ENCODE data around the gene NBAS.
"Not testable (repeated sequence)": the region's sequence is repeated elsewhere in the genome, so short reads cannot be mapped to it uniquely, and the experiment has no call there.

The NBAS gene

DNA sequence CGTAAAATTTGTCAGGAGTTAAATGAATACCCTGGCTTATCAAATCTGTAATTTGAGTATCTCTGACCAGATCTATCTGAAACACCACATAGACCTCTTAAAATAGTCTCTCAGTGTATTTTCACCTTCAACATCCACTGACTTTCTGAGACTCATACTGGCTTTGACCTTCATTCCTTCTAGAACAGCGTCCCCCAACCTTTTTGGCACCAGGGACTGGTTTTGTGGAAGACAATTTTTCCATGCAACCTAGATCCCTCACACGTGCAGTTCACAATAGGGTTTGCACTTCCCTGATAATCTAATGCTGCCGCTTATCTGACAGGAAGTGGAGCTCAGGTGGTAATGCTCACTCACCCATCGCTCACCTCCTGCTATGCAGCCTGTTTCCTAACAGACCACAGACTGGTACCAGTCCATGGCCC is 3.2 kb downstream of the NBAS start:
- DNase-seq = no peak

DNA sequence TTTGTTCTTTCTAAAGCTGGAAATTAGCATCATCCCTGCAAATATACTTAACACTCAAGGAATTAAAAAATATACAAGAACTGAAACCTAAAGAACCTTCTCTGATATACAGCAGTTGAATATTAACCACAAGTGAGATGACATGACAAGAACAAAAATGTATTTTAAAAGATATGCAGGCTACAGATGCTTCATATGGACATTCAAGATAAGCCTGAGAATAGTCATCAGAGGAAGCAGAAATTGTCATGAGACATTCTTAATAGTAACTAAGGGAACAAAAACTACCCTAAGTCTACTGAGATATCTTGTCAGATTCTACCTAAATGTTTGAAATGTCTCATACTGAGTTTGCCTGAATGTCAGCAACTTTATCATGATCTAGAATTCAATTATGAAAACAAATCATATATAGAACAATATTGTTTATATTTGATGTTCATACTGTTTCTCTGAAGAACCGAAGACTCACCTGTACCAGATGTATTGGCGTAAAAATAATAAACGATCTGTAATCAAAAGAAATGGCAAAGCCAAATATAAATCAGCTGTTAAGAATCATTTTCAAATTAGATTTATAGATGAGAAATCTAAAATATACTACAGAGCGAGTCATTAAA is 4.7 kb downstream of the NBAS start:
- DNase-seq = no peak

DNA sequence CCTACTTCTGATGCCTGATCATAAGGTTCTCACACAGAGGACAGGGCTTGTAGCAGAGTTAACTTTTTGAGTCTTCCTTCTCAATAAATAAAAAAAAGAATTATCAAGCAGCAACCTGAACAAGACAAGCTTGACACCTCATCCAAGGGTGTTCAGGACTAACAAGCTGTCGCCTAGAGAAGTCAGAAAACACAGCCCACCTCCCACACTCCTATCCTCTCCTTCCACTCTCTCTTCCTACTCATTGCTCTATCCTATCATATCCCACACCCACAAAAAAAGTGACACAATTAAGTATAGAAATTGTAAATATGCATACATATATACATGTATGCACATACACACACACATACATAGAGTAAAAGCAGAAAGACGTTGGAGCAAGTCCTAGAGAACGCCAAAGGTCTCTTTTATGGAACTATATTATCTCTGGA is 5.4 kb downstream of the NBAS start:
- no peak for DNase-seq

DNA sequence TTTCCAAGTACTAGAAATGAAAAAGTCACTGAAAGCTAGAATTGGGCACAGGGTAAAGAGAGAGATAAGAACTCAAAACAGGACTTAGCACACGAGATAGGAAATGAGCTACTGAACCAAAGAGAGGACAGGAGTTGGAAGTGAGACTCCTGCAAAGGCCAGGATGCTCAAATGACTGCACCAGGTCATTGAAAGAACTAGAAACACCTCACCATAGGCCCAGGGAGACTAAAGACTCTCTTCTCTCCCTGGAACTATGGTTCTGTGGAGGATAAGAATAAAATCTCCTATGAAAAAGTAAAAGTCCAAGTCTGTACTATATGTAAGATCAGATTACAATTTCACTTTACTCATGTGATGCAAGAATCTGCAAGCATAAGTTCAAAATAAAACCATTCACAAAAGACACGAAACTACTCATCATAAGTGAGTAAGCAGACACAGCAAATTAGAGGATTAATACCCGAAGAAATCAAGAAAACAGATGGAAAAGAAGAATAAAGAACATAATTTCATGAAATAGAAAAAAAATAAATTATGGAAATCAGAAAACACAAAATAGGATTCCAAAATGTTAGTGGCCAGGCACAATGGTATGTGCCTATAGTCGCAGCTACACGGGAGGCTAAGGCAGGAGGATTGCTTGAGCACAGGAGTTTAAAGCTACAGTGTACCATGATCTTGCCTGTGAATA is 6.5 kb downstream of the NBAS start:
- no peak for DNase-seq

DNA sequence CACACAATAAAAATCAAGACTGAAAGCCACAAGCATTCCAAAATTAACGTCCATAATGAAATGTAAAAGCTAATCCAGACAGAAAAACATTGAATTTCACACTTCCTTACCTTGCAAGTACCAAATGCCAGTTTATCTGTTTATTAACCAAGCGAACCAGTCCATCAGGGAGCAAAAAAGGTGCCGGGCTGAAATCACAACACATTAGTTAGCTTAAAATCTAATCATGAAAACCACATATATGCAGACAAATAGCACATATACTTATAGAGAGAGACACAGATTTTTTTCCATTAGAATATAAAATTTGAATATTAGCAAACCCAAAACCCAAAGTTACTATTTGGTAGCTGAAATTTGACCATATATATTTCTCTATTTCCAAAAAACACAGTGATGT is 7.2 kb downstream of the NBAS start:
- DNase-seq = no peak

DNA sequence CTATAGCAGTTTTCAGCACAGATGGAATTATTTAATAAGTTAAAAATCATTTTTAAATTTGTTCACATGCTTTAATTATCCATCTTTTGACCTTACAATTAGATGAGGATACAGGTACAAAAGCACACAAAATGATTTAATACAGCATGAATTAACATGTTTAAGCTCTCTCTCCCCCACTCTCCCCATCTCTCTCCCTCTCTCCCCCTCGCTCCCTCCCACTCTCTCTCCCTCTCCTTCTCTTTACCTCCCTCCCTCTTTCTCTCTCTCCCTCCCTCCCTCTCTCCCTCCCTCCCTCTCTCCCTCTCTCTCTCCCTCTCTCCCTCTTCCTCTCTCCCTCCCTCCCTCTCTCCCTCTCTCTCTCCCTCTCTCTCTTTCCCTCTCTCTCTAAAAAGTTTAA is 7.6 kb downstream of the NBAS start:
- DNase-seq = no peak

DNA sequence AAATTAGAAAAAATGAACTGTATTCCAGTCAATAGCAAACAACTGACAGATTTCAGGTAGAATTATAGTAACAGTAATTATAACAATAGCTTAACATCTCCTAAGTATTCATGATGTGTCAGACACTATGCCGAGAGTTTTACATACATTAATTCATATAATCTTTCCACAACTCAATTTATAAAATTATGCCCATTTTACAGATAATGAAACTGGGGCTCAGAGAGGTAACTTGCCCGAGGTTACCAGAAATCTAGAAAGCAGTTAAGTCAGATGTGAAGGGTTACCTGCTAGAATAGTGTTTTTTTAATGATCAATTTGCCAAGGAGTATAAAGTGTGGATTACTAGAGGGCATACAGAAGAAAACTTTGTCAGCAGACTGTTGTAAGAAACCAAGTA is 12.2 kb downstream of the NBAS start:
- DNase-seq = no peak

DNA sequence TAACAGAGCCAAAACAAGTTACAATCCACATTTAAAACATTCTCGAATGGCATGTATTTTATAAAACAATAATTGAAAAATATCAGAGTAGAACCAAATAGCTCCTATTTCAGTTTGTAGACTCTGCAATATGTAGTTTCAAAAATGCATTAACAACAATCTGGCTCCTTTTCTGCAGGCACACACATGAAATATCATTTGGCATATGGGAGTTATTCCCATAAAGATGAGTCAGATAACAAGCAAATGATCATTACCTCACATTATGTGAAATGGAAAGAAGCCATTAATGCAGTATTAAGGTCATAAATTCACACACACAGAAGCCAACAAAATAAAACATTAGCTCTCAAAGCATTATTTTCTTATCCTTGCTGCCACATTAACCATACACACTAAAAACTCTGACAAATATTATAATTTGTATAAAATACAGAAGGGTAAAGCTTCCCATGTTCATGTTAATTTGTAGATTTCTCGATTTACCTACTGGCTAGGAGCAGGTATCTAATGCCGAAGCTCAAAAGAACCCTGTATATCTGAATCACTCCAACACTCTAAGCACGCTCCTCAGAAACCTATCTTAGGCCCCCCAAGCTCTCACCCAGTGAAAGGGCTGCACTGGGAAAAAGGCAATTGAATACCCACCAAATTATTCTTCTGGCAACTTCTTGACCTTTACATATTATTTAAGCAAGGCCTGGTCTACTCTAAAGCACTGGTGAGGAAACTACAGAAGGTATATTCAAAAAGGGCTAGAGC is 13.8 kb downstream of the NBAS start:
- no peak for DNase-seq

DNA sequence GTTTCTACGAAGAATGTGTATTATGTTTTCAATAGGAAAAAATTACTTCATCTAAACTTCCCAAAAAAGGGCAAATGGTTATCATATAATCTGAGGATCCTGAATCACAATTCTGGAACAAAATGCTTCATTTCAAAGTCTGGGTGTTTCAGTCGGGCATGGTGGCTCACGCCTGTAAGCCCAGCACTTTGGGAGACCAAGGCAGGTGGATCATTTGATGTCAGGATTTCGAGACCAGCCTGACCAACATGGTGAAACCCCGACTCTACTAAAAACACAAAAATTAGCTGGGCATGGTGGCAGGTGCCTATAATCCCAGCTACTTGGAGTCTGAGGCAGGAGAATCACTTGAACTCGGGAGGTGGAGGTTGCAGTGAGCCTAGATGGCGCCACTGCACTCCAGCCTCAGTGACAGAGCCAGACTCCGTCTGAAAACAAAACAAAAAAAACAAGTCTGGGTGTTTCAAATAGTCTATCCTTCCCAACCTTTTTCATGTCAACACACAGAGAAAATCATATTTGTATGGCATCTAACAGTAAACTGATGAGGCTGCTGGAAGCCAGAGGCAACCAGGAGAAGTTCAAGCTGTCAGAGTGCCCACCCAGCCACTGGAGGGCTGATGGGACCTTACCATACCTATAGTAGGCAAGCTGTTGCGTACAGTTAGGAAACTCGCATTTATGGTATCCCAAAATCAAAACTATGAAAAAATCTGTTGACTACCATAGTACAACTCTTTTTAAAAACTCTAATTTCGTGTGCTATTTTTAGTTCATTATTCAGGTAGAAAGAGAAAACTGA is 14.6 kb downstream of the NBAS start:
- peak in 1 of 2 experiments; percentile 3 for DNase-seq

DNA sequence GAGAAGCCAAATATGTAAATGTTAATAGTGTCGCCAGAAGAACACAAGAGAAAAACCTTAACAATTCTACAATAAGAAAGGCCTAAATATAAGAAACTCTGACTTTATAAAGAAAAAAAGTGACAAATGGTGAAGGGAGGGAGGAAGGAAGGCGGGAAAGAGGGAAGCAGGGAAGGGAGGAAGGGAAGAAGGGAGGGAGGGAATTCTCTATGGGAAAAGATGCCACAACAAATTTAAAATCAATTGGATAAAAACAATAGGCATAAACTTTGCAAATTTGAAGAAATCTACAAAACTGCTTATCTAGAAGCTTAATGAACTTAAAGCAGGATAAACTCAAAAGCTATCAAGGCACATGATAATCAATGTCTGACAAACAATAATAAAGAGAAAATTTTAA is 16.9 kb downstream of the NBAS start:
- DNase-seq = no peak

DNA sequence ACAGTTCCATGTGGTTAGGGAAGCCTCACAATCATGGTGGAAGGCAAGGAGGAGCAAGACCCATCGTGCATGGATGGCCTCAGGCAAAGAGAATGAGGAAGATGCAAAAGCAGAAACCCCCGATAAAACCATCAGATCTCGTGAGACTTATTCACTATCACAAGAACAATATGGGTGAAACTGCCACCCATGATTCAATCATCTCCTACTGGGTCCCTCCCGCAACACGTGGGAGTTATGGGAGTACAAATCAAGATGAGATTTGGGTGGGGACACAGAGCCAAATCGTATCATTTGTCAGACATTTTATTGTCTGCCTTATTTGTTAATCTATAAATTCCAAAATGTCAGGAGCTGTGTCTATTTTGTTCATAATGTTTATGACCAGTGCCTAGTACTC is 17.6 kb downstream of the NBAS start:
- no peak for DNase-seq

DNA sequence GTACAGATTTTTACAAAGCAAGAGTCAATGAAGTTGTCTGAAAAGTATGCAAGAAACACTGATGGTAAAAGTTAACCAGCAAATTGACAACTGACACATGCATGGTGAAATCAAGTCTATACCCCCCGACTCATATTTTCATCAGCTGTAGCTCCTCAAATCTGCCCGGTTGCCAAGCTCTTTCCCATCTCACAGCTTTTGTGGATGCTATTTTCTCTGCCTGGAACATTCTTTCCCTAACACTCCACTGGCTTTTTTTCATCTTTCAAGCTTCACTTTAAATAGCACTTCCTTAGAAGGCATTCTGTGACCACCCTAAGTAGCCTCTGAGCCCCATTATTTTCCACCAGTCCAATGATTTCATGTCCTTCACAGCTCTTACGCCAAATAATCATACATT is 18.1 kb downstream of the NBAS start:
- DNase-seq = no peak

DNA sequence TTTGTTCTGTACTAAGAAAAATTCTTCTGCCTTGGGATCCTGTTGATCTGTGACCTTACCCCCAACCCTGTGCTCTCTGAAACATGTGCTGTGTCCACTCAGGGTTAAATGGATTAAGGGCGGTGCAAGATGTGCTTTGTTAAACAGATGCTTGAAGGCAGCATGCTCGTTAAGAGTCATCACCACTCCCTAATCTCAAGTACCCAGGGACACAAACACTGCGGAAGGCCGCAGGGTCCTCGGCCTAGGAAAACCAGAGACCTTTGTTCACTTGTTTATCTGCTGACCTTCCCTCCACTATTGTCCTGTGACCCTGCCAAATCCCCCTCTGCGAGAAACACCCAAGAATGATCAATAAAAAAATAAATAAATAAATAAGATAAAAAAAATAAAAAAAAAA is 18.9 kb downstream of the NBAS start:
- DNase-seq = not testable (repeated sequence)

DNA sequence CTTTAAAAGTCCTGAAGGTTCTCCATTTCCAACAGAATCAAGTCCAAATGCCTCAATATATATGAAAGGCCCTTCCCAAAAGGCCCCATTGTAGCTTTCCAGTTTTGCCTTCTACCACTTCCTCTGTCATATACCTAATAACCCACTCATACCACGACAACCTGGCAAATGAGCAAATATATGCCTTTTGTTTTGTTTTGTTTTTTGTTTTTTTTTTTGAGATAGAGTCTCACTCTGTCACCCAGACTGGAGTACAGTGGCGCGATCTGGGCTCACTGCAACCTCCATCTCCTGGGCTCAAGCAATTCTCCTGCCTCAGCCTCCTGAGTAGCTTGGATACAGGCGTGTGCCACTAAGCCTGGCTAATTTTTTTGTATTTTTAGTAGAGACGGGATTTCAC is 20.6 kb downstream of the NBAS start:
- DNase-seq = not testable (repeated sequence)

DNA sequence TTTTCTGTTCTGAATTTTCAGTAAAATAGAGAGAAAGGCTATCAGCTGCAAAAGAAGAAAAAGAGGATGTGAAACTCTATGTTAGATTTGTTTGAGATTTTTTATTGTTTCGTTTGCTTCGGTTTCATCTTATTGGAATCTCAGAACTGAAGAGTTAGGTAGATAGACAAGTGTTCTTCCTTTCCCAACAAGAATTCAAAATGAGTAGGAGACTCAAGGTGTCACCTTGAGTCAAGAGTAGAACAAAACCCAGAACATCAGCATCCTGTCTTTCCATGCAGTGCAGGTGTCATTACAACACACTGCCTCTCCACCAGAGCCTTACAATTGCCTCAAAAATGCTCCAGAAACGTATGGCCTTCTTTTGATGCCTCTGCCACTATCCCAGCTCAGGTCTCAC is 21.1 kb downstream of the NBAS start:
- no peak for DNase-seq

DNA sequence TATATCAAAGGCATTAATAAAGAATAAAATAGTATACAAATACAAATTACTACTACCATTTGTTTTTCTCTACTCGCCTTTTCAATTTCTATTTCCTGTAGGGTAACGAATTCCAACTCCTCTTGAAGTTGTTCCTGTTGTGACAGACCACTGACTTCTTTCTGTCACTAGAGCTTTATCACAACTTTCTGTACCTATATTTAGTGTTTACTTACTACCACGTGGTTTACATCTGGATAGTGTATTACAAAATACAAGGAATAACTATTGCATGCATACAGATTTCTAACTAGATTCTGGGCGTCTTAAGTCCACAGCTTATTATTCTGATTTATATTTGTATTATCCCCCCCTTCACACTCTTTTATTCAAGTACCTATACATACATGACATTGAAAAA is 22.3 kb downstream of the NBAS start:
- DNase-seq = no peak

DNA sequence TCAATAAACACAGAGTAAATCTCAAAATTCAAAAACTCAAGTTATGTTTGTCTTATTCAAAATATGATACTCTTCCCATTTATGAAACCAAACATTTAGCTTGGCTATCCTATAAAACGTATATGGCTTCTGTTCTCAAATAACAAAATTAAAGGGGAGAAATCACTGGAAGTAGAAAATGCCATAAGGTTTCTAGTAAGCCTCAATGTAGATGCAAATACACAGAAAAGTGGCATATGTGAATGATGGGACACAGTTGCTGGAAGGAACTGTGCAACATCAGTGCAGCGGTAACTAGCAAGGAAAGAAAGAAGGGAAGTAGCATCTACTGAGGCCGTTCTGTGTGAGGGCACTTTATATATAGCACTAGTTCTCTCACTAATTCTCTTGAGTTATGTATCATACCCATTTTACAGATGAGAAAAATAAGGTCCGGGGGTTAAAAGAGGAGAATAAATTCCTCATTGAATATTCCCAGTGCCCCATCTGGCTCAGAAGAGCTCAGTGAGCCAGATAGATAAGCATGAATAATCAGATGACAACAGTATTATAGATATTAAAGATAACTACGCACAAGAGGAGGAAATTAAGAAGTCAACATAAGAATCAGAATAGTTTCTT is 27.2 kb downstream of the NBAS start:
- no peak for DNase-seq

DNA sequence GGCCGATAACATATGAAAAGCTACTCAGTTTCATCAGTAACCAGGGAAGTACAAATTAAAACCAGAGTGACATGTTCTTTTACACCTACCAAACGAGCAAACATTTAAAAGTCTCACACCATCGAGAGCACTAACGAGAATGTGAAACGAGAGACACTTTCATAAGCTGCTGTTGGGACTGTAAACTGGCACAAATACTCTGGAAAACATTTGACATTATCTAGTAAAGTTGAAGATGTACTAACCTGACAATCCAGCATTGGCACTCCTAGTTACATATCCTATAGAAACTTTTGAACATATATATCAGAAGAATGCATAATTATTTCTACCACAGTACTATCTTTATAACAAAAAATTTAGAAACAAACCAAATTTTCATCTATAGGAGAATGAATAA is 28.1 kb downstream of the NBAS start:
- no peak for DNase-seq

DNA sequence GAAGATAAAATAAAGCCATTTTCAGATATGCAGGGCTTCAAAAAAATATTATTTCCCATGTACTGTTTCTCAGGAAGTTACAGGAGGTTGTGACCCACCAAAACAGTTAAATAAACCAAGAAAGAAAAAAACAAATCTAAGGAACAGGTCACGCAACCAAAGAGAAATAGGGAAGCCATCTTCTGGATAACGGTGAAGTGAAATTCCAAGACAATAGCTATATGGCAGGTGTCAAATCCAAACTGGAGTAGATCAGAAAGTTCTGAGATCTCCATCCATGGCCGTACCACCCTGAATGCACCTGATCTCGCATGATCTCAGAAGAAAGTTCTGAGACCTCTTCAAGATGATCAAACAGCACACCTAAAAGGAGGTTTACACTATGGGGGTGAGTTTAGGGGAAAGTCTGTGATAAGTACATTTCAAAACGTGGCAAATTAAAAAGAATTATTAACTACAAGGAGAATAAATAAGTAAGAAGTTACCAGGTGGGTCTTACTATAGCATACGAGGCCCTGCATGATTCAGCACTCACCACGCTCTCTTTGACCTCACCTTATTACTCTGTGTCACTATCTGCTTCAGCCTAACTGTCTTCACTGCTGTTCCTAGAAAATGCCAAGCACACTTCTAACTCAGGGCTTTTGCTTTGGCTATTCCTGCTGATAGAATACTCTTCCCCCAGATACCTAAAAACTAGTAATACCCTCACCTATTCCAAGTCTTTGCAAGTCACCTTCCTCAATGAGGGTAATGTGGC is 29.9 kb downstream of the NBAS start:
- no peak for DNase-seq

DNA sequence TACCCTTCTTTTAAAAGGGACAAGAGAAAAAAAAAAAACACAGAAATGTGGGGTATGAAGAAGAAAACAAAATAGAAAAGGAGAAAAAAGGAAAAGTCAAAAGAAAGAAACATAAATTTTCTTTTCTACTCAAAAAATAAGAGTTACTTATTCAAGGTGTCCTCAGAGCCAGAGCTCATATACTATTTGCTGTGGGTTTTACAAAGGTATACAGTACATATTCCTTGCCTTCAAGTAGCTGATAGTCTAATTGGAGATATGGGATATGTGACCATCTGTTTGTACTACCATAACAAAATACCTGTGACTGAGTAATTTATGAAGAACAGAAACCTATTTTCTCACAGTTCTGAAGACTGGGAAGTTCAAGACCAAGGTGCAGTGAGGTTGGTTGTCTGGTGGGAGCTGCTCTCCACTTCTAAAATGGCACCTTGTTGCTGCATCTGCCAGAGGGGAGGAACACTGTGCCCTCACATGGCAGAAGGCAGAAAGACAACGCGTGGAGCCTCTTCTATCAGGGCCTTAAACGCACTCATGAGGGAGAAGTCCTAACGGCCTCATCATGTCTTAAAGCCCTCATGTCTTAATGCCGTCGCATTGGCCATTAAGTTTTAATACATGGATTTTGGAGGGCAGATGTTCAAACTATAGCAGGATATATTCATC is 33.9 kb downstream of the NBAS start:
- DNase-seq = peak in 1 of 2 experiments; percentile 13

DNA sequence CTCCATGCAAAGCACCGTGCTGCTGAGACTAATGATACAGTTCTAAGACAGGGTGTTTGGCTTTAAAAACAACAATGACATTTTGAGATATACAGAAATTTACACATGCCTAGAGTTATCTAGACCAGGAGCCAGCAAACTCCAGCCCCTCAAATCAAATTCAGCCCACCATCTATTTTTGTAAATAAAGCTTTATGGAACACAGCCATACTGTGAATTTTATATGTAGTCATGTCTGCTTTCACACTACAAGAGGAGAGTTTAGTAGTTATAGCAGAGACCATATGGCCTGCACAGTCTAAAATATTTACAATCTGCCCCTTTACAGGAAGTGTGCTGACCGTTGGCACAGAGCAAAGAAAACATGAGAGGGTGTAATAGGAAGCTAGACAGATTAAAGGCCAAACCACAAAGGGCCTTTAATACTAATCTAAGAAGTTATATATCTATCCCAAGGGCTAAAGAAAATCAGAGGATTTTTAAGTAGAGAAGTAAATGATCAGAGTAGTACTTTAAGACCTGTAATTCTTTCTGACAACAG is 39.4 kb downstream of the NBAS start:
- DNase-seq = no peak

All from Kasumi-1 (cell line).